Mammary epithelial cell (primary cell): ENCODE measurements around the gene PID1.

ENCODE experiments used
- EZH2 ChIP-seq: IDR thresholded peaks from 2 replicates; pipeline ENCODE4 v1.6.1; 2012; ENCODE audit warnings: low read length, inconsistent platforms, borderline replicate concordance
- TF ChIP-seq, protein P1 (sequence below), 2 donors: IDR thresholded peaks in 1 of 2; conservative IDR thresholded peaks in 1 of 2; 2 replicates each; pipeline ENCODE4 v1.5.1; 2011 to 2012; ENCODE audit warnings: inconsistent platforms in 2 of 2, low read length in 2 of 2, mild to moderate bottlenecking in 2 of 2, control low read depth in 1 of 2, low read depth in 1 of 2; ENCODE audit not compliant: insufficient read depth in 1 of 2; ENCODE audit errors: extremely low read depth in 1 of 2

- TF ChIP-seq, protein P1, sequence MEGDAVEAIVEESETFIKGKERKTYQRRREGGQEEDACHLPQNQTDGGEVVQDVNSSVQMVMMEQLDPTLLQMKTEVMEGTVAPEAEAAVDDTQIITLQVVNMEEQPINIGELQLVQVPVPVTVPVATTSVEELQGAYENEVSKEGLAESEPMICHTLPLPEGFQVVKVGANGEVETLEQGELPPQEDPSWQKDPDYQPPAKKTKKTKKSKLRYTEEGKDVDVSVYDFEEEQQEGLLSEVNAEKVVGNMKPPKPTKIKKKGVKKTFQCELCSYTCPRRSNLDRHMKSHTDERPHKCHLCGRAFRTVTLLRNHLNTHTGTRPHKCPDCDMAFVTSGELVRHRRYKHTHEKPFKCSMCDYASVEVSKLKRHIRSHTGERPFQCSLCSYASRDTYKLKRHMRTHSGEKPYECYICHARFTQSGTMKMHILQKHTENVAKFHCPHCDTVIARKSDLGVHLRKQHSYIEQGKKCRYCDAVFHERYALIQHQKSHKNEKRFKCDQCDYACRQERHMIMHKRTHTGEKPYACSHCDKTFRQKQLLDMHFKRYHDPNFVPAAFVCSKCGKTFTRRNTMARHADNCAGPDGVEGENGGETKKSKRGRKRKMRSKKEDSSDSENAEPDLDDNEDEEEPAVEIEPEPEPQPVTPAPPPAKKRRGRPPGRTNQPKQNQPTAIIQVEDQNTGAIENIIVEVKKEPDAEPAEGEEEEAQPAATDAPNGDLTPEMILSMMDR (conservative IDR thresholded peaks at IDR 0.05 in 1 of 2, IDR thresholded peaks at IDR 0.05 in 1 of 2; ENCODE audit: extremely low read depth in 1 of 2, insufficient read depth in 1 of 2, low read depth in 1 of 2, low read length in 2 of 2), result no peak
- no peak for TF ChIP-seq EZH2
Measured at GRCh38 chr2:229022071-229022470, 249.0 kb downstream of the PID1 start.
